ENCODE results near the gene AGPAT3. TPM values are rescaled to one million over a fixed set of nuclear protein-coding genes. Genes with fewer than 3 reads are reported as not detected.

The AGPAT3 gene
- total RNA-seq, 1 experiment from 2014 or later: 13.0 TPM

DNA sequence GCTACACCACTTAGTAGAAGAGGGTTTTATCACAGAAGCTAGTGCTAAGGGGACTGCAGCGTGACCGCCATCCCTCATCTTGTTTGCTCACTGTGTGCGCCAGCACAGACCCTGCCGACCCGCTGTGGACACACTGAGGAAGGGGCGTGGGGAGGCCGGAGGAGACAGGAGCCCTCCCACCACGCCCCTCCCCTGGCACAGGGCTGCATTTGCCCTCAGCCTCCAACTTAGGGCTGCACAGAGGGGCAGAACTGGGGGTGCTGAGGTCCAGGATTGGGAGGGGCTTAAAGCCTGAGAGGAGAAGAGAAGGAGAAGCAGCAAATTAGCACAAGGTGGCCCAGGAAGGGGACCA lies 38.4 kb upstream of the AGPAT3 start:
- Mint-ChIP-seq H3K4me1 (peaks cover 8% of the 10 kb centered on the region in 2 experiments), H3K4me3 (no peak overlapping the region), H3K36me3 (ENCODE audit: insufficient read depth in 1 of 3, low read depth in 3 of 3) (peaks cover 0 to under 1% (median 0%) of the 10 kb centered on the region in 3 experiments; a peak in 2 of 7 replicates), H3K27me3 (ENCODE audit: low read depth) (peaks cover 5% of the 10 kb centered on the region), H3K9me3 (peaks cover 2 to 5% of the 10 kb centered on the region in 2 experiments; a peak in 1 of 5 replicates), H3K27ac (peak overlapping the region in 2 of 3 experiments; percentile 23 to 51; a peak in 2 of 7 replicates)
- DNase-seq: no peak
- Histone ChIP-seq H3K4me1 (ENCODE audit: insufficient read depth, low read length) (no peaks in the 10 kb centered on the region), H3K27ac (ENCODE audit: insufficient read length, low read depth, low read length) (no peak overlapping the region), H3K4ac (ENCODE audit: low read depth, low read length) (no peak overlapping the region), H3K14ac (ENCODE audit: insufficient read depth, low read length) (no peak overlapping the region), H3K79me1 (ENCODE audit: insufficient read depth, low read depth, low read length, poor library complexity, severe bottlenecking) (no peaks in the 10 kb centered on the region), H2AFZ (ENCODE audit: low read length) (no peak overlapping the region), H3K79me2 (ENCODE audit: insufficient read depth, low read length) (no peaks in the 10 kb centered on the region), H3K18ac (ENCODE audit: insufficient read length, low read depth, low read length) (no peak overlapping the region), H3K9me3 (ENCODE audit: control insufficient read depth, low read depth, low read length) (no peaks in the 10 kb centered on the region), H3K23me2 (ENCODE audit: insufficient read length, low read depth, low read length, poor library complexity, severe bottlenecking) (no peaks in the 10 kb centered on the region), H3K4me2 (ENCODE audit: insufficient read depth, insufficient read length, low read length) (no peak overlapping the region), H2BK12ac (ENCODE audit: insufficient read length, low read depth, low read length) (no peak overlapping the region), H2BK15ac (ENCODE audit: low read depth, low read length) (no peak overlapping the region), H2BK5ac (ENCODE audit: insufficient read length, low read length) (no peak overlapping the region), H3K9ac (ENCODE audit: extremely low read depth, insufficient read length, low read length) (no peak overlapping the region), H4K5ac (ENCODE audit: insufficient read length, low read depth, low read length) (no peak overlapping the region), H3K23ac (ENCODE audit: insufficient read length, low read depth, low read length) (no peak overlapping the region), H4K8ac (replicated peaks; ENCODE audit: insufficient read length, low read depth, low read length) (no peak overlapping the region), H3T11ph (ENCODE audit: low read length) (no peak overlapping the region), H4K20me1 (ENCODE audit: control insufficient read depth, insufficient read depth, insufficient read length) (no peaks in the 10 kb centered on the region), H3K56ac (ENCODE audit: insufficient read length, low read depth, low read length) (no peak overlapping the region), H4K91ac (ENCODE audit: insufficient read length, low read depth, low read length) (no peak overlapping the region), H2BK120ac (ENCODE audit: low read depth, low read length, poor library complexity, severe bottlenecking) (no peak overlapping the region), H2AK5ac (ENCODE audit: insufficient read length, low read length) (no peak overlapping the region), H2BK20ac (ENCODE audit: low read depth, low read length, poor library complexity, severe bottlenecking) (no peak overlapping the region), H3K27me3 (ENCODE audit: insufficient read depth, low read length) (no peaks in the 10 kb centered on the region)
- TF ChIP-seq, protein P1, sequence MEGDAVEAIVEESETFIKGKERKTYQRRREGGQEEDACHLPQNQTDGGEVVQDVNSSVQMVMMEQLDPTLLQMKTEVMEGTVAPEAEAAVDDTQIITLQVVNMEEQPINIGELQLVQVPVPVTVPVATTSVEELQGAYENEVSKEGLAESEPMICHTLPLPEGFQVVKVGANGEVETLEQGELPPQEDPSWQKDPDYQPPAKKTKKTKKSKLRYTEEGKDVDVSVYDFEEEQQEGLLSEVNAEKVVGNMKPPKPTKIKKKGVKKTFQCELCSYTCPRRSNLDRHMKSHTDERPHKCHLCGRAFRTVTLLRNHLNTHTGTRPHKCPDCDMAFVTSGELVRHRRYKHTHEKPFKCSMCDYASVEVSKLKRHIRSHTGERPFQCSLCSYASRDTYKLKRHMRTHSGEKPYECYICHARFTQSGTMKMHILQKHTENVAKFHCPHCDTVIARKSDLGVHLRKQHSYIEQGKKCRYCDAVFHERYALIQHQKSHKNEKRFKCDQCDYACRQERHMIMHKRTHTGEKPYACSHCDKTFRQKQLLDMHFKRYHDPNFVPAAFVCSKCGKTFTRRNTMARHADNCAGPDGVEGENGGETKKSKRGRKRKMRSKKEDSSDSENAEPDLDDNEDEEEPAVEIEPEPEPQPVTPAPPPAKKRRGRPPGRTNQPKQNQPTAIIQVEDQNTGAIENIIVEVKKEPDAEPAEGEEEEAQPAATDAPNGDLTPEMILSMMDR (conservative IDR thresholded peaks at IDR 0.05): no peak
- WGBS (ENCODE audit: extremely low coverage, insufficient read length, low lambda C conversion rate): no CpG with 5 or more reads among the region's 8 CpGs
